GM18508 (cell line): ENCODE results near the gene TASL.
"Not testable (repeated sequence)": the region's sequence is repeated elsewhere in the genome, so short reads cannot be mapped to it uniquely, and the experiment has no call there.

Experiments
- ATAC-seq: cut with Tn5 transposase; IDR thresholded peaks from one replicate; pipeline ENCODE4 v1.9.1; 2021; ENCODE audit warnings: moderate number of reproducible peaks; ENCODE audit not compliant: insufficient read depth, unreplicated experiment

TASL gene

GRCh38 chrX:30580641-30581040 is 3.1 kb upstream of the TASL start:
- ATAC-seq: no peak

GRCh38 chrX:30576881-30577280 is 685 bp downstream of the TASL start:
- ATAC-seq: no peak

- ATAC-seq: no peak
Observed at GRCh38 chrX:30573125-30573524, 4.4 kb downstream of the TASL start.

- ATAC-seq: no peak
Observed at GRCh38 chrX:30572678-30573077, 4.9 kb downstream of the TASL start.

- ATAC-seq: peak; percentile 42
Observed at GRCh38 chrX:30572004-30572403, 5.6 kb downstream of the TASL start.

GRCh38 chrX:30570505-30570904 is 7.1 kb downstream of the TASL start:
- ATAC-seq: no peak

- ATAC-seq: no peak
Observed at GRCh38 chrX:30568136-30568535, 9.4 kb downstream of the TASL start.

- ATAC-seq: not testable (repeated sequence)
Observed at GRCh38 chrX:30563070-30563469, 14.5 kb downstream of the TASL start.

- ATAC-seq: no peak
Observed at GRCh38 chrX:30561191-30561590, 16.4 kb downstream of the TASL start.

- ATAC-seq: no peak
Observed at GRCh38 chrX:30538271-30538670, 39.3 kb downstream of the TASL start.

GRCh38 chrX:30533835-30534234 is 43.7 kb downstream of the TASL start:
- ATAC-seq: no peak

GRCh38 chrX:30533266-30533665 is 44.3 kb downstream of the TASL start:
- ATAC-seq: no peak

GRCh38 chrX:30530606-30531005 is 47.0 kb downstream of the TASL start:
- ATAC-seq: no peak

GRCh38 chrX:30525732-30526131 is 51.8 kb downstream of the TASL start:
- ATAC-seq: no peak

GRCh38 chrX:30521440-30522182 is 56.0 kb downstream of the TASL start:
- no peak for ATAC-seq

GRCh38 chrX:30513284-30513683 is 64.3 kb downstream of the TASL start:
- ATAC-seq: peak; percentile 50
